Liver (tissue), 9 donors: ENCODE measurements around the gene SNX17. TPM values are rescaled to one million over a fixed set of nuclear protein-coding genes. Genes with fewer than 3 reads are reported as not detected.

Source experiments
- DNase-seq: peaks from one replicate; pipeline ENCODE4 v3.0.0-alpha.2; 2017; ENCODE audit warnings: low spot score
- H3K27ac ChIP-seq, 2 donors: one replicate each; pipeline ENCODE4 v1.7.0; 2013; ENCODE audit warnings: inconsistent platforms in 2 of 2, low read length in 2 of 2, control low read depth in 1 of 2, low read depth in 1 of 2, mild to moderate bottlenecking in 1 of 2
- H3K27me3 ChIP-seq, 4 donors: one replicate each; pipeline versions ENCODE4 v1.6.1 to v1.7.0; 2013; ENCODE audit warnings: low read length in 3 of 4, inconsistent platforms in 1 of 4, mild to moderate bottlenecking in 1 of 4, moderate library complexity in 1 of 4; ENCODE audit not compliant: control insufficient read depth in 4 of 4, insufficient read depth in 4 of 4
- H3K36me3 ChIP-seq, 4 donors: one replicate each; pipeline versions ENCODE4 v1.6.1 to v1.7.0; 2013; ENCODE audit warnings: low read length in 3 of 4, mild to moderate bottlenecking in 3 of 4, low read depth in 1 of 4, moderate library complexity in 1 of 4; ENCODE audit not compliant: control insufficient read depth in 4 of 4, insufficient read depth in 3 of 4
- H3K4me1 ChIP-seq, 4 donors: one replicate each; pipeline versions ENCODE4 v1.6.1 to v1.7.0; 2013; ENCODE audit warnings: low read length in 3 of 4, mild to moderate bottlenecking in 3 of 4, moderate library complexity in 1 of 4; ENCODE audit not compliant: control insufficient read depth in 4 of 4, insufficient read depth in 4 of 4
- H3K4me3 ChIP-seq, 3 donors: one replicate each; pipeline versions ENCODE4 v1.6.1 to v1.7.0; 2013; ENCODE audit warnings: low read length in 3 of 3, control low read depth in 1 of 3, low read depth in 1 of 3, mild to moderate bottlenecking in 1 of 3
- H3K9ac ChIP-seq, 2 donors: one replicate each; pipeline ENCODE4 v1.7.0; 2013; ENCODE audit warnings: low read length in 2 of 2, mild to moderate bottlenecking in 2 of 2, moderate library complexity in 2 of 2, control low read depth in 1 of 2, low read depth in 1 of 2
- H3K9me3 ChIP-seq, 4 donors: one replicate each; pipeline versions ENCODE4 v1.6.1 to v1.7.0; 2013; ENCODE audit warnings: low read length in 3 of 4; ENCODE audit not compliant: control insufficient read depth in 4 of 4
- ATF3 ChIP-seq: IDR thresholded peaks from 2 replicates; pipeline ENCODE4 v1.6.1; 2016; ENCODE audit warnings: antibody characterized with exemption
- CTCF ChIP-seq: fragments of 150-350 bp; IDR thresholded peaks from 2 replicates; pipeline ENCODE4 v1.5.1; 2017; ENCODE audit warnings: improper control_type of control experiment, low read depth, low read length; ENCODE audit not compliant: missing input control
- EGR1 ChIP-seq, 2 donors: IDR thresholded peaks; 2 replicates each; pipeline ENCODE4 v1.6.1; 2016 to 2018; ENCODE audit warnings: antibody characterized with exemption in 2 of 2, low read depth in 2 of 2
- FOXA1 ChIP-seq: IDR thresholded peaks from 2 replicates; pipeline ENCODE4 v1.6.1; 2016; ENCODE audit warnings: antibody characterized with exemption
- FOXA2 ChIP-seq: IDR thresholded peaks from 2 replicates; pipeline ENCODE4 v1.6.1; 2016; ENCODE audit warnings: antibody characterized with exemption
- GABPA ChIP-seq, 2 donors: IDR thresholded peaks in 1 of 2; conservative IDR thresholded peaks in 1 of 2; 2 replicates each; pipeline ENCODE4 v1.6.1; 2016; ENCODE audit warnings: antibody characterized with exemption in 2 of 2, mild to moderate bottlenecking in 1 of 2, moderate library complexity in 1 of 2
- HNF4A ChIP-seq, 2 donors: conservative IDR thresholded peaks; 2 replicates each; pipeline ENCODE4 v1.6.1; 2016; ENCODE audit warnings: antibody characterized with exemption in 2 of 2, mild to moderate bottlenecking in 2 of 2
- HNF4G ChIP-seq: IDR thresholded peaks from 2 replicates; pipeline ENCODE4 v1.6.1; 2016; ENCODE audit warnings: antibody characterized with exemption
- JUND ChIP-seq, 2 donors: IDR thresholded peaks; 2 replicates each; pipeline ENCODE4 v1.6.1; 2016; ENCODE audit warnings: antibody characterized with exemption in 2 of 2
- MAX ChIP-seq: IDR thresholded peaks from 2 replicates; pipeline ENCODE4 v1.6.1; 2016; ENCODE audit warnings: antibody characterized with exemption
- NR2F2 ChIP-seq: IDR thresholded peaks from 2 replicates; pipeline ENCODE4 v1.6.1; 2016; ENCODE audit warnings: antibody characterized with exemption
- RAD21 ChIP-seq, 2 donors: IDR thresholded peaks; 2 replicates each; pipeline ENCODE4 v1.6.1; 2016; ENCODE audit warnings: antibody characterized with exemption in 2 of 2, mild to moderate bottlenecking in 2 of 2
- REST ChIP-seq: IDR thresholded peaks from 2 replicates; pipeline ENCODE4 v1.6.1; 2016; ENCODE audit warnings: antibody characterized with exemption, mild to moderate bottlenecking
- RXRA ChIP-seq, 2 donors: IDR thresholded peaks; 2 replicates each; pipeline ENCODE4 v1.6.1; 2017 to 2018; ENCODE audit warnings: antibody characterized with exemption in 2 of 2, mild to moderate bottlenecking in 1 of 2
- SP1 ChIP-seq: IDR thresholded peaks from 2 replicates; pipeline ENCODE4 v1.6.1; 2018; ENCODE audit warnings: antibody characterized with exemption, mild to moderate bottlenecking
- TAF1 ChIP-seq: conservative IDR thresholded peaks from 2 replicates; pipeline ENCODE4 v1.6.1; 2016; ENCODE audit warnings: antibody characterized with exemption, mild to moderate bottlenecking
- YY1 ChIP-seq: IDR thresholded peaks from 2 replicates; pipeline ENCODE4 v1.6.1; 2016; ENCODE audit warnings: antibody characterized with exemption, mild to moderate bottlenecking
- WGBS: extraction: QIAGEN DNeasy Blood & Tissue Kit; methylation state at CpG from one replicate; pipeline ENCODE4 v1.1.7; 2013; 5-methylcytosine and 5-hydroxymethylcytosine counted together
- polyA plus RNA-seq, 2 donors: library from polyadenylated mRNA; stranded (reverse) in 1 of 2; unstranded in 1 of 2; fragments of 200-250 nt in 1 of 2; fragments of >200 nt in 1 of 2; fragmentation: Nextera tagmentation in 1 of 2; extraction: Ambion mirVana in 1 of 2; gene quantifications; one replicate each; pipeline versions ENCODE4 v1.2.1 to v1.2.3, GENCODE V29; 2013 to 2015
- total RNA-seq, 2 donors: library from RNA; depleted of rRNA; stranded (reverse); fragments of >200 nt; gene quantifications; one replicate each; pipeline ENCODE4 v1.2.3, GENCODE V29; 2014
- TF ChIP-seq, protein P1 (sequence below): IDR thresholded peaks from 2 replicates; pipeline ENCODE4 v1.6.1; 2016; ENCODE audit warnings: antibody characterized with exemption
- donor health status: healthy.
- donor health status: healthy.
- donor health status: healthy.
- donor health status: healthy.
- donor health status: healthy.

SNX17 gene
- total and polyA plus RNA-seq, 4 donors: 53.7 to 65.3 (median 59.1) TPM

- H3K4me3 ChIP-seq: no peak overlapping the region
- no peaks in the 10 kb centered on the region for H3K9me3 ChIP-seq
- DNase-seq: no peak
- H3K9ac ChIP-seq: no peak overlapping the region
- peak; percentile 81 to 83 for TF ChIP-seq RAD21 (IDR thresholded peaks at IDR 0.05)
- TF ChIP-seq TAF1: no peak
- TF ChIP-seq REST: no peak
- no peak for TF ChIP-seq FOXA1
- TF ChIP-seq MAX: peak; percentile 15
- TF ChIP-seq YY1: peak; percentile 71
- TF ChIP-seq, protein P1, sequence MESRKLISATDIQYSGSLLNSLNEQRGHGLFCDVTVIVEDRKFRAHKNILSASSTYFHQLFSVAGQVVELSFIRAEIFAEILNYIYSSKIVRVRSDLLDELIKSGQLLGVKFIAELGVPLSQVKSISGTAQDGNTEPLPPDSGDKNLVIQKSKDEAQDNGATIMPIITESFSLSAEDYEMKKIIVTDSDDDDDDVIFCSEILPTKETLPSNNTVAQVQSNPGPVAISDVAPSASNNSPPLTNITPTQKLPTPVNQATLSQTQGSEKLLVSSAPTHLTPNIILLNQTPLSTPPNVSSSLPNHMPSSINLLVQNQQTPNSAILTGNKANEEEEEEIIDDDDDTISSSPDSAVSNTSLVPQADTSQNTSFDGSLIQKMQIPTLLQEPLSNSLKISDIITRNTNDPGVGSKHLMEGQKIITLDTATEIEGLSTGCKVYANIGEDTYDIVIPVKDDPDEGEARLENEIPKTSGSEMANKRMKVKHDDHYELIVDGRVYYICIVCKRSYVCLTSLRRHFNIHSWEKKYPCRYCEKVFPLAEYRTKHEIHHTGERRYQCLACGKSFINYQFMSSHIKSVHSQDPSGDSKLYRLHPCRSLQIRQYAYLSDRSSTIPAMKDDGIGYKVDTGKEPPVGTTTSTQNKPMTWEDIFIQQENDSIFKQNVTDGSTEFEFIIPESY: no peak
- peak; percentile 18 for TF ChIP-seq FOXA2
- peak; percentile 26 to 67 for TF ChIP-seq HNF4A (conservative IDR thresholded peaks at IDR 0.05)
- TF ChIP-seq JUND (IDR thresholded peaks at IDR 0.05): peak; percentile 100
- no peak for TF ChIP-seq HNF4G
- peak; percentile 66 for TF ChIP-seq CTCF
- TF ChIP-seq SP1: peak; percentile 33
- no peak for TF ChIP-seq NR2F2
- peak in 1 of 2 donors; percentile 65 for TF ChIP-seq GABPA (IDR thresholded peaks at IDR 0.05 in 1 of 2, conservative IDR thresholded peaks at IDR 0.05 in 1 of 2)
- TF ChIP-seq ATF3: peak; percentile 99
- no peak for TF ChIP-seq EGR1 (IDR thresholded peaks at IDR 0.05; ENCODE audit: low read depth in 2 of 2)
- TF ChIP-seq RXRA (IDR thresholded peaks at IDR 0.05): peak in 1 of 2 donors; percentile 65
- H3K36me3 ChIP-seq: peaks cover 0 to 4% (median 2%) of the 10 kb centered on the region in 4 donors
- WGBS: 49% methylated on average over 8 of the region's 8 CpGs
- H3K27me3 ChIP-seq: no peaks in the 10 kb centered on the region
- H3K27ac ChIP-seq: peak overlapping the region in 1 of 2 donors; percentile 4
- peaks cover 5 to 22% (median 15%) of the 10 kb centered on the region in 4 donors for H3K4me1 ChIP-seq
Observed at GRCh38 chr2:27320958-27321543, 49.4 kb upstream of the SNX17 start.
